Measurements from ENCODE around the gene SHMT2. TPM values are rescaled to one million over a fixed set of nuclear protein-coding genes. Genes with fewer than 3 reads are reported as not detected.

The SHMT2 gene
- total and polyA plus RNA-seq, 2 experiments from 2014 or later: 125 to 387 TPM

DNA sequence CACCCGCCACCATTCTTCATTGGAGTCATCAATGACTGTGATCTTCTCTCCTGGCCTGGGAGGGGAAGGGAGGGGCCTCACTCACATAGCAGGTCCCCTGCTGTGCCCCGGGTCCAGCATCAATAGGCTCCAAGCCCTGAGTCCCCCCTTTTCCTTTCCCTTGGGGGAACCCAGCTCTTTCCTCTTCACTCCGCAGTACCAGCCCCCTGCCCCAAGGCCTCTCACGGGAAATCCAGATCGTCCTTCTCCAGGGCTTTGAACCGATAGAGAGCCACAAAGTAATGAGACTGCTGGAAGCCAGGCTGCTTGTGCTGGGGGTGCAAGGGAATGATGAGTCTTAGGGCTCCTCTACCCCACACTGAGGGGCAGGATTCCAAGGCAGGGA is 14.8 kb downstream of the SHMT2 start (continued):
- TF ChIP-seq, protein P1, sequence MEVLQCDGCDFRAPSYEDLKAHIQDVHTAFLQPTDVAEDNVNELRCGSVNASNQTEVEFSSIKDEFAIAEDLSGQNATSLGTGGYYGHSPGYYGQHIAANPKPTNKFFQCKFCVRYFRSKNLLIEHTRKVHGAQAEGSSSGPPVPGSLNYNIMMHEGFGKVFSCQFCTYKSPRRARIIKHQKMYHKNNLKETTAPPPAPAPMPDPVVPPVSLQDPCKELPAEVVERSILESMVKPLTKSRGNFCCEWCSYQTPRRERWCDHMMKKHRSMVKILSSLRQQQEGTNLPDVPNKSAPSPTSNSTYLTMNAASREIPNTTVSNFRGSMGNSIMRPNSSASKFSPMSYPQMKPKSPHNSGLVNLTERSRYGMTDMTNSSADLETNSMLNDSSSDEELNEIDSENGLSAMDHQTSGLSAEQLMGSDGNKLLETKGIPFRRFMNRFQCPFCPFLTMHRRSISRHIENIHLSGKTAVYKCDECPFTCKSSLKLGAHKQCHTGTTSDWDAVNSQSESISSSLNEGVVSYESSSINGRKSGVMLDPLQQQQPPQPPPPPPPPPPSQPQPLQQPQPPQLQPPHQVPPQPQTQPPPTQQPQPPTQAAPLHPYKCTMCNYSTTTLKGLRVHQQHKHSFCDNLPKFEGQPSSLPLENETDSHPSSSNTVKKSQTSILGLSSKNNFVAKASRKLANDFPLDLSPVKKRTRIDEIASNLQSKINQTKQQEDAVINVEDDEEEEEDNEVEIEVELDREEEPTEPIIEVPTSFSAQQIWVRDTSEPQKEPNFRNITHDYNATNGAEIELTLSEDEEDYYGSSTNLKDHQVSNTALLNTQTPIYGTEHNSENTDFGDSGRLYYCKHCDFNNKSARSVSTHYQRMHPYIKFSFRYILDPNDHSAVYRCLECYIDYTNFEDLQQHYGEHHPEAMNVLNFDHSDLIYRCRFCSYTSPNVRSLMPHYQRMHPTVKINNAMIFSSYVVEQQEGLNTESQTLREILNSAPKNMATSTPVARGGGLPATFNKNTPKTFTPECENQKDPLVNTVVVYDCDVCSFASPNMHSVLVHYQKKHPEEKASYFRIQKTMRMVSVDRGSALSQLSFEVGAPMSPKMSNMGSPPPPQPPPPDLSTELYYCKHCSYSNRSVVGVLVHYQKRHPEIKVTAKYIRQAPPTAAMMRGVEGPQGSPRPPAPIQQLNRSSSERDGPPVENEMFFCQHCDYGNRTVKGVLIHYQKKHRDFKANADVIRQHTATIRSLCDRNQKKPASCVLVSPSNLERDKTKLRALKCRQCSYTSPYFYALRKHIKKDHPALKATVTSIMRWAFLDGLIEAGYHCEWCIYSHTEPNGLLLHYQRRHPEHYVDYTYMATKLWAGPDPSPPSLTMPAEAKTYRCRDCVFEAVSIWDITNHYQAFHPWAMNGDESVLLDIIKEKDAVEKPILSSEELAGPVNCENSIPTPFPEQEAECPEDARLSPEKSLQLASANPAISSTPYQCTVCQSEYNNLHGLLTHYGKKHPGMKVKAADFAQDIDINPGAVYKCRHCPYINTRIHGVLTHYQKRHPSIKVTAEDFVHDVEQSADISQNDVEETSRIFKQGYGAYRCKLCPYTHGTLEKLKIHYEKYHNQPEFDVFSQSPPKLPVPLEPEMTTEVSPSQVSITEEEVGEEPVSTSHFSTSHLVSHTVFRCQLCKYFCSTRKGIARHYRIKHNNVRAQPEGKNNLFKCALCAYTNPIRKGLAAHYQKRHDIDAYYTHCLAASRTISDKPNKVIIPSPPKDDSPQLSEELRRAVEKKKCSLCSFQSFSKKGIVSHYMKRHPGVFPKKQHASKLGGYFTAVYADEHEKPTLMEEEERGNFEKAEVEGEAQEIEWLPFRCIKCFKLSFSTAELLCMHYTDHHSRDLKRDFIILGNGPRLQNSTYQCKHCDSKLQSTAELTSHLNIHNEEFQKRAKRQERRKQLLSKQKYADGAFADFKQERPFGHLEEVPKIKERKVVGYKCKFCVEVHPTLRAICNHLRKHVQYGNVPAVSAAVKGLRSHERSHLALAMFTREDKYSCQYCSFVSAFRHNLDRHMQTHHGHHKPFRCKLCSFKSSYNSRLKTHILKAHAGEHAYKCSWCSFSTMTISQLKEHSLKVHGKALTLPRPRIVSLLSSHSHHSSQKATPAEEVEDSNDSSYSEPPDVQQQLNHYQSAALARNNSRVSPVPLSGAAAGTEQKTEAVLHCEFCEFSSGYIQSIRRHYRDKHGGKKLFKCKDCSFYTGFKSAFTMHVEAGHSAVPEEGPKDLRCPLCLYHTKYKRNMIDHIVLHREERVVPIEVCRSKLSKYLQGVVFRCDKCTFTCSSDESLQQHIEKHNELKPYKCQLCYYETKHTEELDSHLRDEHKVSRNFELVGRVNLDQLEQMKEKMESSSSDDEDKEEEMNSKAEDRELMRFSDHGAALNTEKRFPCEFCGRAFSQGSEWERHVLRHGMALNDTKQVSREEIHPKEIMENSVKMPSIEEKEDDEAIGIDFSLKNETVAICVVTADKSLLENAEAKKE (CRISPR knock-in tag; IDR thresholded peaks at IDR 0.05): no peak
- TF ChIP-seq NANOG (IDR thresholded peaks at IDR 0.05; ENCODE audit: borderline replicate concordance): no peak
- no peak for TF ChIP-seq ZNF331 (CRISPR knock-in tag; IDR thresholded peaks at IDR 0.05; ENCODE audit: low read depth)
- TF ChIP-seq CREB1 (CRISPR knock-in tag; IDR thresholded peaks at IDR 0.05; ENCODE audit: low read depth): no peak

DNA sequence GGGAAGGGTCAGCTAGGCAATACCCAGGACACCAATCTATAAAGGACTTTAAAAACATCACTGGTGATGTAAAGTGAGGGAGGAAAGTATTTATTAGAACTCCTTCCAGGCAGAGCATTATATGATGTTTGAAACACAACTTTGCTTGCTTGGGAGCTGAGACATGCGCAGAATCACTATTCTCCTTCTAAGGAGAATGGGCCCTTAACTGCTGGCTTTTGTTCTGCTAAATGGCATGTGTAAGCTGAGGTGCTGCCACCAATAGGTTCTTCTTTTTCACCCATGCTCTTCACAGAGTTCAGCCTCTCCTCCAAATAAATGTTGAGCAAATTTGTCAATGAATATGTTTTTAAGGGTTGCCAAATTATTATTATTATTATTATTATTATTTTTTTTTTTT is 17.5 kb downstream of the SHMT2 start:
- Histone ChIP-seq H4K20me1 (replicated peaks; ENCODE audit: insufficient read depth) (no peaks in the 10 kb centered on the region), H3K79me2 (replicated peaks; ENCODE audit: insufficient read depth) (no peaks in the 10 kb centered on the region), H3K4me3 (no peak overlapping the region), H2AFZ (no peak overlapping the region), H3K4me1 (ENCODE audit: insufficient read depth) (peaks cover 43% of the 10 kb centered on the region), H3K27me3 (ENCODE audit: insufficient read depth) (peaks cover 21% of the 10 kb centered on the region), H3K9me2 (ENCODE audit: insufficient read depth) (no peaks in the 10 kb centered on the region), H3K36me3 (ENCODE audit: insufficient read depth) (no peaks in the 10 kb centered on the region), H3F3A (replicated peaks; ENCODE audit: low read depth) (peaks cover 4% of the 10 kb centered on the region), H3K27ac (ENCODE audit: low read depth) (no peak overlapping the region), H3K4me2 (peak overlapping the region; percentile 61)
- DNase-seq (ENCODE audit: low spot score) (peak; percentile 81), ATAC-seq (no peak)
- Mint-ChIP-seq H3K9me3 (no peaks in the 10 kb centered on the region), H3K36me3 (ENCODE audit: low read depth) (no peaks in the 10 kb centered on the region), H3K4me1 (peaks cover 57% of the 10 kb centered on the region), H3K27ac (peak overlapping the region; percentile 32), H3K27me3 (ENCODE audit: insufficient read depth, low read depth, poor library complexity) (peaks cover 40% of the 10 kb centered on the region), H3K4me3 (peak overlapping the region; percentile 25; the same call in 2 of the 3 replicates)
- TF ChIP-seq, protein P2, sequence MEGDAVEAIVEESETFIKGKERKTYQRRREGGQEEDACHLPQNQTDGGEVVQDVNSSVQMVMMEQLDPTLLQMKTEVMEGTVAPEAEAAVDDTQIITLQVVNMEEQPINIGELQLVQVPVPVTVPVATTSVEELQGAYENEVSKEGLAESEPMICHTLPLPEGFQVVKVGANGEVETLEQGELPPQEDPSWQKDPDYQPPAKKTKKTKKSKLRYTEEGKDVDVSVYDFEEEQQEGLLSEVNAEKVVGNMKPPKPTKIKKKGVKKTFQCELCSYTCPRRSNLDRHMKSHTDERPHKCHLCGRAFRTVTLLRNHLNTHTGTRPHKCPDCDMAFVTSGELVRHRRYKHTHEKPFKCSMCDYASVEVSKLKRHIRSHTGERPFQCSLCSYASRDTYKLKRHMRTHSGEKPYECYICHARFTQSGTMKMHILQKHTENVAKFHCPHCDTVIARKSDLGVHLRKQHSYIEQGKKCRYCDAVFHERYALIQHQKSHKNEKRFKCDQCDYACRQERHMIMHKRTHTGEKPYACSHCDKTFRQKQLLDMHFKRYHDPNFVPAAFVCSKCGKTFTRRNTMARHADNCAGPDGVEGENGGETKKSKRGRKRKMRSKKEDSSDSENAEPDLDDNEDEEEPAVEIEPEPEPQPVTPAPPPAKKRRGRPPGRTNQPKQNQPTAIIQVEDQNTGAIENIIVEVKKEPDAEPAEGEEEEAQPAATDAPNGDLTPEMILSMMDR (conservative IDR thresholded peaks at IDR 0.05; ENCODE audit: low read depth in 2 of 2): peak in 1 of 2 experiments; percentile 29; a peak in 1 of 4 replicates
- no peak for TF ChIP-seq ZNF331 (CRISPR knock-in tag; IDR thresholded peaks at IDR 0.05; ENCODE audit: low read depth)
- TF ChIP-seq, protein P3, sequence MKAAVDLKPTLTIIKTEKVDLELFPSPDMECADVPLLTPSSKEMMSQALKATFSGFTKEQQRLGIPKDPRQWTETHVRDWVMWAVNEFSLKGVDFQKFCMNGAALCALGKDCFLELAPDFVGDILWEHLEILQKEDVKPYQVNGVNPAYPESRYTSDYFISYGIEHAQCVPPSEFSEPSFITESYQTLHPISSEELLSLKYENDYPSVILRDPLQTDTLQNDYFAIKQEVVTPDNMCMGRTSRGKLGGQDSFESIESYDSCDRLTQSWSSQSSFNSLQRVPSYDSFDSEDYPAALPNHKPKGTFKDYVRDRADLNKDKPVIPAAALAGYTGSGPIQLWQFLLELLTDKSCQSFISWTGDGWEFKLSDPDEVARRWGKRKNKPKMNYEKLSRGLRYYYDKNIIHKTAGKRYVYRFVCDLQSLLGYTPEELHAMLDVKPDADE (IDR thresholded peaks at IDR 0.05): no peak
- TF ChIP-seq NANOG (IDR thresholded peaks at IDR 0.05; ENCODE audit: borderline replicate concordance): peak; percentile 35; the same call in 1 of the 2 replicates
- TF ChIP-seq, protein P4, sequence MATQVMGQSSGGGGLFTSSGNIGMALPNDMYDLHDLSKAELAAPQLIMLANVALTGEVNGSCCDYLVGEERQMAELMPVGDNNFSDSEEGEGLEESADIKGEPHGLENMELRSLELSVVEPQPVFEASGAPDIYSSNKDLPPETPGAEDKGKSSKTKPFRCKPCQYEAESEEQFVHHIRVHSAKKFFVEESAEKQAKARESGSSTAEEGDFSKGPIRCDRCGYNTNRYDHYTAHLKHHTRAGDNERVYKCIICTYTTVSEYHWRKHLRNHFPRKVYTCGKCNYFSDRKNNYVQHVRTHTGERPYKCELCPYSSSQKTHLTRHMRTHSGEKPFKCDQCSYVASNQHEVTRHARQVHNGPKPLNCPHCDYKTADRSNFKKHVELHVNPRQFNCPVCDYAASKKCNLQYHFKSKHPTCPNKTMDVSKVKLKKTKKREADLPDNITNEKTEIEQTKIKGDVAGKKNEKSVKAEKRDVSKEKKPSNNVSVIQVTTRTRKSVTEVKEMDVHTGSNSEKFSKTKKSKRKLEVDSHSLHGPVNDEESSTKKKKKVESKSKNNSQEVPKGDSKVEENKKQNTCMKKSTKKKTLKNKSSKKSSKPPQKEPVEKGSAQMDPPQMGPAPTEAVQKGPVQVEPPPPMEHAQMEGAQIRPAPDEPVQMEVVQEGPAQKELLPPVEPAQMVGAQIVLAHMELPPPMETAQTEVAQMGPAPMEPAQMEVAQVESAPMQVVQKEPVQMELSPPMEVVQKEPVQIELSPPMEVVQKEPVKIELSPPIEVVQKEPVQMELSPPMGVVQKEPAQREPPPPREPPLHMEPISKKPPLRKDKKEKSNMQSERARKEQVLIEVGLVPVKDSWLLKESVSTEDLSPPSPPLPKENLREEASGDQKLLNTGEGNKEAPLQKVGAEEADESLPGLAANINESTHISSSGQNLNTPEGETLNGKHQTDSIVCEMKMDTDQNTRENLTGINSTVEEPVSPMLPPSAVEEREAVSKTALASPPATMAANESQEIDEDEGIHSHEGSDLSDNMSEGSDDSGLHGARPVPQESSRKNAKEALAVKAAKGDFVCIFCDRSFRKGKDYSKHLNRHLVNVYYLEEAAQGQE (IDR thresholded peaks at IDR 0.05; ENCODE audit: unreplicated experiment): no peak
- TF ChIP-seq EZH2 (IDR thresholded peaks at IDR 0.05; ENCODE audit: low read depth, unreplicated experiment): no peak
- TF ChIP-seq POLR2AphosphoS5 (IDR thresholded peaks at IDR 0.05; ENCODE audit: low read depth): no peak
- TF ChIP-seq CREB1 (CRISPR knock-in tag; IDR thresholded peaks at IDR 0.05; ENCODE audit: low read depth): no peak
- TF ChIP-seq JUNB (IDR thresholded peaks at IDR 0.05; ENCODE audit: unreplicated experiment): no peak
